ENCODE data around the gene LYZL2. TPM values are rescaled to one million over a fixed set of nuclear protein-coding genes. Genes with fewer than 3 reads are reported as not detected.
"Not testable (repeated sequence)": the region's sequence is repeated elsewhere in the genome, so short reads cannot be mapped to it uniquely, and the experiment has no call there.

The LYZL2 gene
- polyA plus RNA-seq, 1 donor from 2014 or later: not detected

GRCh38 chr10:30662814-30663213 lies 33.3 kb upstream of the LYZL2 start:
- Histone ChIP-seq H3K9ac (ENCODE audit: low read length) (no peak overlapping the region), H4K20me1 (ENCODE audit: insufficient read depth) (no peaks in the 10 kb centered on the region), H3K9me3 (ENCODE audit: low read length) (no peaks in the 10 kb centered on the region), H2AFZ (ENCODE audit: low read depth, low read length) (no peak overlapping the region), H3K4me2 (ENCODE audit: low read length) (no peak overlapping the region), H3K27ac (ENCODE audit: low read length) (no peak overlapping the region), H3K9me2 (ENCODE audit: insufficient read depth, low read length) (no peaks in the 10 kb centered on the region), H3K79me2 (replicated peaks; ENCODE audit: insufficient read depth, low read length) (no peaks in the 10 kb centered on the region), H3K4me3 (ENCODE audit: low read length) (no peak overlapping the region), H3K27me3 (ENCODE audit: insufficient read depth, low read depth, low read length) (no peaks in the 10 kb centered on the region), H3F3A (ENCODE audit: insufficient read depth, low read length, poor library complexity, severe bottlenecking) (no peaks in the 10 kb centered on the region), H3K36me3 (ENCODE audit: insufficient read depth, low read length) (no peaks in the 10 kb centered on the region)
- TF ChIP-seq RAD21 (conservative IDR thresholded peaks at IDR 0.05): no peak

GRCh38 chr10:30660314-30660713 lies 30.8 kb upstream of the LYZL2 start:
- not testable (repeated sequence) for H4K20me1 ChIP-seq (ENCODE audit: insufficient read depth); H3K4me2 ChIP-seq (ENCODE audit: low read length); H3K4me3 ChIP-seq (ENCODE audit: low read length); H3K27me3 ChIP-seq (ENCODE audit: insufficient read depth, low read depth, low read length); H3K9me2 ChIP-seq (ENCODE audit: insufficient read depth, low read length); H3K79me2 ChIP-seq (replicated peaks; ENCODE audit: insufficient read depth, low read length); H3K36me3 ChIP-seq (ENCODE audit: insufficient read depth, low read length); H3K27ac ChIP-seq (ENCODE audit: low read length); H3F3A ChIP-seq (ENCODE audit: insufficient read depth, low read length, poor library complexity, severe bottlenecking); H2AFZ ChIP-seq (ENCODE audit: low read depth, low read length); H3K9ac ChIP-seq (ENCODE audit: low read length); H3K9me3 ChIP-seq (ENCODE audit: low read length)

- Histone ChIP-seq H3K27ac (ENCODE audit: low read length) (no peak overlapping the region), H3F3A (ENCODE audit: insufficient read depth, low read length, poor library complexity, severe bottlenecking) (no peaks in the 10 kb centered on the region), H3K4me2 (ENCODE audit: low read length) (no peak overlapping the region), H2AFZ (ENCODE audit: low read depth, low read length) (no peak overlapping the region), H3K36me3 (ENCODE audit: insufficient read depth, low read length) (no peaks in the 10 kb centered on the region), H3K27me3 (ENCODE audit: insufficient read depth, low read depth, low read length) (no peaks in the 10 kb centered on the region), H3K9ac (ENCODE audit: low read length) (no peak overlapping the region), H4K20me1 (ENCODE audit: insufficient read depth) (no peaks in the 10 kb centered on the region), H3K4me3 (ENCODE audit: low read length) (no peak overlapping the region), H3K9me3 (ENCODE audit: low read length) (no peaks in the 10 kb centered on the region), H3K79me2 (replicated peaks; ENCODE audit: insufficient read depth, low read length) (no peaks in the 10 kb centered on the region), H3K9me2 (ENCODE audit: insufficient read depth, low read length) (no peaks in the 10 kb centered on the region)
- TF ChIP-seq MXI1 (conservative IDR thresholded peaks at IDR 0.05; ENCODE audit: poor library complexity, severe bottlenecking): no peak
- no peak for TF ChIP-seq EZH2 (IDR thresholded peaks at IDR 0.05; ENCODE audit: borderline replicate concordance, insufficient read depth, low read length, poor library complexity, severe bottlenecking)
- TF ChIP-seq SMC3 (conservative IDR thresholded peaks at IDR 0.05; ENCODE audit: poor library complexity): no peak
- TF ChIP-seq RAD21 (conservative IDR thresholded peaks at IDR 0.05): no peak
- TF ChIP-seq REST (IDR thresholded peaks at IDR 0.05; ENCODE audit: borderline replicate concordance): no peak
- no peak for TF ChIP-seq TAF1 (IDR thresholded peaks at IDR 0.05; ENCODE audit: low read depth)
- TF ChIP-seq EP300 (conservative IDR thresholded peaks at IDR 0.05; ENCODE audit: poor library complexity, severe bottlenecking): no peak
- no peak for TF ChIP-seq CTCF (IDR thresholded peaks at IDR 0.05; ENCODE audit: poor library complexity, severe bottlenecking)
- no peak for TF ChIP-seq POLR2AphosphoS5 (IDR thresholded peaks at IDR 0.05)
These were observed 26.7 kb upstream of the LYZL2 start for GRCh38 chr10:30656233-30656632.

GRCh38 chr10:30655001-30655400 lies 25.4 kb upstream of the LYZL2 start:
- not testable (repeated sequence) for H3K36me3 ChIP-seq (ENCODE audit: insufficient read depth, low read length); H3K27ac ChIP-seq (ENCODE audit: low read length); H3K79me2 ChIP-seq (replicated peaks; ENCODE audit: insufficient read depth, low read length); H4K20me1 ChIP-seq (ENCODE audit: insufficient read depth); H2AFZ ChIP-seq (ENCODE audit: low read depth, low read length); H3K4me2 ChIP-seq (ENCODE audit: low read length); H3K27me3 ChIP-seq (ENCODE audit: insufficient read depth, low read depth, low read length); H3F3A ChIP-seq (ENCODE audit: insufficient read depth, low read length, poor library complexity, severe bottlenecking); H3K4me3 ChIP-seq (ENCODE audit: low read length); H3K9ac ChIP-seq (ENCODE audit: low read length); H3K9me3 ChIP-seq (ENCODE audit: low read length); H3K9me2 ChIP-seq (ENCODE audit: insufficient read depth, low read length)

- H4K20me1 ChIP-seq (ENCODE audit: insufficient read depth); H2AFZ ChIP-seq (ENCODE audit: low read depth, low read length); H3K9ac ChIP-seq (ENCODE audit: low read length); H3K27me3 ChIP-seq (ENCODE audit: insufficient read depth, low read depth, low read length); H3K79me2 ChIP-seq (replicated peaks; ENCODE audit: insufficient read depth, low read length); H3K9me2 ChIP-seq (ENCODE audit: insufficient read depth, low read length); H3K36me3 ChIP-seq (ENCODE audit: insufficient read depth, low read length); H3K4me3 ChIP-seq (ENCODE audit: low read length); H3K9me3 ChIP-seq (ENCODE audit: low read length); H3K27ac ChIP-seq (ENCODE audit: low read length); H3F3A ChIP-seq (ENCODE audit: insufficient read depth, low read length, poor library complexity, severe bottlenecking); H3K4me2 ChIP-seq (ENCODE audit: low read length): not testable (repeated sequence)
These were observed 22.2 kb upstream of the LYZL2 start for GRCh38 chr10:30651470-30652397.

All from neural cell (in vitro differentiated cells).